ELF-1 (cell line): ENCODE results near the gene UNC13D.
"Not testable (repeated sequence)": the region's sequence is repeated elsewhere in the genome, so short reads cannot be mapped to it uniquely, and the experiment has no call there.

Source experiments
- DNase-seq: peaks from one replicate; pipeline ENCODE4 v3.0.0-alpha.2; 2016; ENCODE audit warnings: low read depth, low spot score

Gene UNC13D

GRCh38 chr17:75843577-75844529 lies at the start of gene UNC13D:
UNC13D (minus strand) TSS chr17:75844404; CDS start chr17:75844337, 67 bp downstream.
- DNase-seq, result peak; percentile 25

GRCh38 chr17:75893305-75894048 lies 49.3 kb upstream of the UNC13D start:
- DNase-seq, result no peak

- DNase-seq, result no peak
Measured at GRCh38 chr17:75892556-75893224, 48.5 kb upstream of the UNC13D start.

- DNase-seq, result no peak
Measured at GRCh38 chr17:75891605-75892555, 47.7 kb upstream of the UNC13D start.

GRCh38 chr17:75891022-75891604 lies 46.9 kb upstream of the UNC13D start:
- no peak for DNase-seq

GRCh38 chr17:75889454-75889853 lies 45.2 kb upstream of the UNC13D start:
- DNase-seq, result no peak

GRCh38 chr17:75888484-75888883 lies 44.3 kb upstream of the UNC13D start:
- DNase-seq, result no peak

- not testable (repeated sequence) for DNase-seq
Measured at GRCh38 chr17:75885860-75886259, 41.7 kb upstream of the UNC13D start.

- DNase-seq, result no peak
Measured at GRCh38 chr17:75885431-75885830, 41.2 kb upstream of the UNC13D start.

GRCh38 chr17:75881678-75882454 lies 37.7 kb upstream of the UNC13D start:
- no peak for DNase-seq

- no peak for DNase-seq
Measured at GRCh38 chr17:75880266-75880665, 36.1 kb upstream of the UNC13D start.

- DNase-seq, result peak; percentile 68
Measured at GRCh38 chr17:75878174-75878998, 34.2 kb upstream of the UNC13D start, which contains the start of gene TRIM47. TRIM47 (minus strand) TSS chr17:75878581; CDS start chr17:75878548, 33 bp downstream.

- DNase-seq, result peak; percentile 83
Measured at GRCh38 chr17:75877752-75878173, 33.6 kb upstream of the UNC13D start.

GRCh38 chr17:75876938-75877751 lies 32.9 kb upstream of the UNC13D start:
- DNase-seq, result peak; percentile 72

GRCh38 chr17:75876190-75876937 lies 32.2 kb upstream of the UNC13D start:
- peak; percentile 77 for DNase-seq

GRCh38 chr17:75875940-75876189 lies 31.7 kb upstream of the UNC13D start:
- no peak for DNase-seq

- DNase-seq, result no peak
Measured at GRCh38 chr17:75875182-75875939, 31.2 kb upstream of the UNC13D start.
